PC-3 (cell line): ENCODE results near the gene MN1. TPM values are rescaled to one million over a fixed set of nuclear protein-coding genes. Genes with fewer than 3 reads are reported as not detected.

Experiments
- ATAC-seq: fragments of 200-7000 bp; cut with Tn5 transposase; 2 replicates; pipeline ENCODE4 v1.9.1; 2020; ENCODE audit warnings: mild to moderate bottlenecking, moderate library complexity
- BruUV-seq: library from RNA; stranded (reverse); fragments of 400-500 nt; replicated peaks from 2 replicates; lab custom pipeline; 2021; lab: Mats Ljungman, UMichigan
- CTCF ChIA-PET: fragments of 300-600 bp; sonication (Branson Sonifier 250); formaldehyde crosslinking; loops from one replicate; lab custom pipeline; 2022; ENCODE audit warnings: antibody characterized with exemption; lab: Charles Lee
- POLR2A ChIA-PET: fragments of 300-600 bp; sonication (Branson Sonifier 250); formaldehyde crosslinking; loops from one replicate; lab custom pipeline; 2022; ENCODE audit warnings: antibody characterized with exemption; ENCODE audit not compliant: unreplicated experiment; lab: Charles Lee
- DNase-seq: peaks from one replicate; pipeline ENCODE4 v3.0.0-alpha.2; 2015
- H2AFZ ChIP-seq: fragments of 300-600 bp; sonication (generic); 2 replicates; pipeline ENCODE4 v1.6.0; 2016; ENCODE audit warnings: antibody characterized with exemption, low read length
- H3F3A ChIP-seq: fragments of 300-600 bp; sonication (generic); one replicate; pipeline ENCODE4 v1.6.0; 2017; ENCODE audit warnings: antibody characterized with exemption, low read length, control low read depth, mild to moderate bottlenecking; ENCODE audit not compliant: unreplicated experiment
- H3K27ac ChIP-seq: fragments of 300-600 bp; sonication (generic); 2 replicates; pipeline ENCODE4 v1.5.1; 2016; ENCODE audit warnings: mild to moderate bottlenecking, low read length
- H3K27me3 ChIP-seq: fragments of 300-600 bp; sonication (generic); 2 replicates; pipeline ENCODE4 v1.6.1; 2016; ENCODE audit warnings: low read length, mixed read lengths
- H3K36me3 ChIP-seq: fragments of 300-600 bp; sonication (generic); 2 replicates; pipeline ENCODE4 v1.6.1; 2016; ENCODE audit warnings: low read depth, mixed run types, low read length, mixed read lengths
- H3K4me1 ChIP-seq: fragments of 300-600 bp; sonication (generic); 2 replicates; pipeline ENCODE4 v1.5.1; 2016; ENCODE audit warnings: low read length; ENCODE audit not compliant: insufficient read depth
- H3K4me2 ChIP-seq: fragments of 300-600 bp; sonication (generic); 2 replicates; pipeline ENCODE4 v1.6.0; 2016; ENCODE audit warnings: low read length
- H3K4me3 ChIP-seq: fragments of 300-600 bp; sonication (generic); 2 replicates; pipeline ENCODE4 v1.5.1; 2016; ENCODE audit warnings: mild to moderate bottlenecking, low read length, mixed read lengths
- H3K79me2 ChIP-seq: fragments of 300-600 bp; sonication (generic); 2 replicates; pipeline ENCODE4 v1.6.1; 2017; ENCODE audit warnings: low read length, mixed read lengths
- H3K9ac ChIP-seq: fragments of 300-600 bp; sonication (generic); 2 replicates; pipeline ENCODE4 v1.6.0; 2016; ENCODE audit warnings: mild to moderate bottlenecking, low read length
- H3K9me2 ChIP-seq: fragments of 300-600 bp; sonication (generic); replicated peaks from 2 replicates; pipeline ENCODE4 v1.6.1; 2016; ENCODE audit warnings: mixed run types, low read length, mixed read lengths
- H3K9me3 ChIP-seq: fragments of 300-600 bp; sonication (generic); 2 replicates; pipeline ENCODE4 v1.6.1; 2016; ENCODE audit warnings: low read length, mixed read lengths
- H4K20me1 ChIP-seq: fragments of 300-600 bp; sonication (generic); 2 replicates; pipeline ENCODE4 v1.6.1; 2016; ENCODE audit warnings: low read length, mixed read lengths
- CTCF ChIP-seq: fragments of 300-600 bp; sonication (generic); conservative IDR thresholded peaks from 2 replicates; pipeline ENCODE4 v1.5.1; 2017; ENCODE audit warnings: antibody characterized with exemption, low read depth, mild to moderate bottlenecking, low read length
- EZH2 ChIP-seq: fragments of 300-600 bp; sonication (generic); IDR thresholded peaks from one replicate; pipeline ENCODE4 v1.6.1; 2017; ENCODE audit warnings: antibody characterized with exemption, mild to moderate bottlenecking, low read length; ENCODE audit not compliant: unreplicated experiment
- EZH2phosphoT487 ChIP-seq: fragments of 300-600 bp; sonication (generic); IDR thresholded peaks from 2 replicates; pipeline ENCODE4 v1.6.1; 2018; ENCODE audit warnings: mild to moderate bottlenecking, antibody characterized with exemption, low read length, borderline replicate concordance
- intact Hi-C: fragments of 100-400 bp; cut with micrococcal nuclease; formaldehyde crosslinking; loops from 2 replicates; pipeline ENCODE4 v1.9.0; 2023
- total RNA-seq: library from RNA; depleted of rRNA; stranded (reverse); fragments of >200 nt; gene quantifications from 2 replicates; pipeline ENCODE4 v1.2.3, GENCODE V29; 2014

MN1 gene
- total RNA-seq, 1 experiment from 2014 or later = 2.7 TPM

GRCh38 chr22:27748349-27748748, 53.2 kb downstream of the MN1 start:
- Histone ChIP-seq H3K27me3 (no peaks in the 10 kb centered on the region), H3K27ac (no peak overlapping the region), H3K9me3 (no peaks in the 10 kb centered on the region), H3K79me2 (no peaks in the 10 kb centered on the region), H3K9me2 (no peaks in the 10 kb centered on the region), H3K9ac (no peak overlapping the region), H3K4me2 (no peak overlapping the region), H3K4me3 (no peak overlapping the region), H2AFZ (no peak overlapping the region), H4K20me1 (no peaks in the 10 kb centered on the region), H3K4me1 (peaks cover 10% of the 10 kb centered on the region), H3F3A (no peaks in the 10 kb centered on the region), H3K36me3 (no peaks in the 10 kb centered on the region)
- ATAC-seq = no peak
- DNase-seq = no peak
- no peak for TF ChIP-seq CTCF
- TF ChIP-seq EZH2phosphoT487 = no peak
- TF ChIP-seq EZH2 = no peak
- ChIA-PET POLR2A (no interaction called here), CTCF (no interaction called here)
- intact Hi-C loops = no loop called here
- BruUV-seq = no TSS peak

- no peaks in the 10 kb centered on the region for H3K27me3 ChIP-seq
- H2AFZ ChIP-seq = no peak overlapping the region
- no peaks in the 10 kb centered on the region for H4K20me1 ChIP-seq
- BruUV-seq = no TSS peak
- no peak for ATAC-seq
- TF ChIP-seq CTCF (peak; percentile 29; the same call in 1 of the 2 replicates), EZH2phosphoT487 (no peak)
- no peaks in the 10 kb centered on the region for H3K36me3 ChIP-seq
- no peak overlapping the region for H3K27ac ChIP-seq
- H3K79me2 ChIP-seq = no peaks in the 10 kb centered on the region
- H3K4me2 ChIP-seq = no peak overlapping the region
- H3K4me1 ChIP-seq = peaks cover 2% of the 10 kb centered on the region; the same call in 1 of the 2 replicates
- no peak for DNase-seq
- no peak overlapping the region for H3K4me3 ChIP-seq
- H3K9ac ChIP-seq = no peak overlapping the region
- H3K9me2 ChIP-seq = no peaks in the 10 kb centered on the region
- ChIA-PET POLR2A (no interaction called here), CTCF (no interaction called here)
- intact Hi-C loops = no loop called here
- no peaks in the 10 kb centered on the region for H3K9me3 ChIP-seq
- H3F3A ChIP-seq = no peaks in the 10 kb centered on the region
Measured at GRCh38 chr22:27747396-27748221, 53.9 kb downstream of the MN1 start.

GRCh38 chr22:27746918-27747317, 54.6 kb downstream of the MN1 start:
- no peak for TF ChIP-seq EZH2
- no peak for TF ChIP-seq CTCF
- TF ChIP-seq EZH2phosphoT487 = no peak
- Histone ChIP-seq H3K9me2 (no peaks in the 10 kb centered on the region), H3K79me2 (no peaks in the 10 kb centered on the region), H2AFZ (no peak overlapping the region), H3K27ac (no peak overlapping the region), H3K4me3 (no peak overlapping the region), H3K27me3 (no peaks in the 10 kb centered on the region), H3F3A (no peaks in the 10 kb centered on the region), H3K36me3 (no peaks in the 10 kb centered on the region), H3K4me1 (no peaks in the 10 kb centered on the region), H3K4me2 (no peak overlapping the region), H4K20me1 (no peaks in the 10 kb centered on the region), H3K9me3 (no peaks in the 10 kb centered on the region), H3K9ac (no peak overlapping the region)
- POLR2A ChIA-PET = no interaction called here
- ATAC-seq = no peak
- CTCF ChIA-PET = no interaction called here
- no peak for DNase-seq
- intact Hi-C loops = no loop called here
- no TSS peak for BruUV-seq
